Measurements from ENCODE around the gene YWHAQ. TPM values are rescaled to one million over a fixed set of nuclear protein-coding genes. Genes with fewer than 3 reads are reported as not detected.

Gene YWHAQ
- total RNA-seq, 2 experiments from 2014 or later, result 341 to 368 TPM

- no peaks in the 10 kb centered on the region for H3K36me3 Mint-ChIP-seq (ENCODE audit: low read depth)
- intact Hi-C loops (cut with micrococcal nuclease), result no loop called here
- ChIA-PET POLR2A (interaction anchor here (2.1 kb wide), 1 partner anchor 35 kb away, joined by 5 read pairs; no protein-coding TSS in a partner anchor), CTCF (no interaction called here)
- no peak overlapping the region for H3K4me3 Mint-ChIP-seq
- TF ChIP-seq CTCF (IDR thresholded peaks at IDR 0.05), result no peak
- no peak for DNase-seq
- H3K27me3 Mint-ChIP-seq, result no peaks in the 10 kb centered on the region
- H3K4me1 Mint-ChIP-seq (ENCODE audit: low read depth), result peaks cover 13% of the 10 kb centered on the region
- no peak overlapping the region for H3K27ac Mint-ChIP-seq
- H3K9me3 Mint-ChIP-seq, result no peaks in the 10 kb centered on the region
- peak; percentile 67 for ATAC-seq
Measured at GRCh38 chr2:9573013-9573720, 57.6 kb downstream of the YWHAQ start.

- Mint-ChIP-seq H3K4me3 (no peak overlapping the region), H3K27me3 (no peaks in the 10 kb centered on the region), H3K4me1 (ENCODE audit: low read depth) (peaks cover 13% of the 10 kb centered on the region), H3K9me3 (no peaks in the 10 kb centered on the region), H3K36me3 (ENCODE audit: low read depth) (no peaks in the 10 kb centered on the region), H3K27ac (no peak overlapping the region)
- ChIA-PET POLR2A (interaction anchor here (1.0 to 1.2 kb wide), 2 partner anchors 14 to 18 kb away, joined by 3 to 4 read pairs; partner anchors contain the start of gene ADAM17), CTCF (interaction anchor here (1.0 to 1.4 kb wide), 3 partner anchors 13 to 229 kb away, joined by 3 read pairs; no protein-coding TSS in a partner anchor)
- DNase-seq (no peak), ATAC-seq (no peak)
- intact Hi-C loops (cut with micrococcal nuclease), result no loop called here
- no peak for TF ChIP-seq CTCF (IDR thresholded peaks at IDR 0.05)
Measured at GRCh38 chr2:9570182-9571060, 60.4 kb downstream of the YWHAQ start.

GRCh38 chr2:9565436-9566153, 65.2 kb downstream of the YWHAQ start:
- Mint-ChIP-seq H3K9me3 (no peaks in the 10 kb centered on the region), H3K4me1 (ENCODE audit: low read depth) (no peaks in the 10 kb centered on the region), H3K4me3 (no peak overlapping the region), H3K36me3 (ENCODE audit: low read depth) (no peaks in the 10 kb centered on the region), H3K27ac (no peak overlapping the region), H3K27me3 (no peaks in the 10 kb centered on the region)
- ChIA-PET POLR2A (interaction anchor here (1.9 kb wide), 1 partner anchor 10 kb away, joined by 5 read pairs; the partner anchor contains the start of gene ADAM17), CTCF (interaction anchor here (1.0 kb wide), 1 partner anchor 30 kb away, joined by 3 read pairs; no protein-coding TSS in a partner anchor)
- DNase-seq (no peak), ATAC-seq (no peak)
- no peak for TF ChIP-seq CTCF (IDR thresholded peaks at IDR 0.05)
- intact Hi-C loops (cut with micrococcal nuclease), result no loop called here

GRCh38 chr2:9560628-9561027, 70.2 kb downstream of the YWHAQ start:
- no peak overlapping the region for H3K27ac Mint-ChIP-seq
- no peaks in the 10 kb centered on the region for H3K9me3 Mint-ChIP-seq
- no peaks in the 10 kb centered on the region for H3K27me3 Mint-ChIP-seq
- no peak overlapping the region for H3K4me3 Mint-ChIP-seq
- no peak for ATAC-seq
- intact Hi-C loops (cut with micrococcal nuclease), result no loop called here
- no peak for DNase-seq
- H3K36me3 Mint-ChIP-seq (ENCODE audit: low read depth), result no peaks in the 10 kb centered on the region
- CTCF ChIA-PET, result no interaction called here
- peaks cover 16% of the 10 kb centered on the region for H3K4me1 Mint-ChIP-seq (ENCODE audit: low read depth)
- no peak for TF ChIP-seq CTCF (IDR thresholded peaks at IDR 0.05)
- POLR2A ChIA-PET, result interaction anchor here (0.8 kb wide), 1 partner anchor 69 kb away, joined by 3 read pairs; no protein-coding TSS in a partner anchor

All from activated CD8-positive, alpha-beta T cell treated with anti-CD3 and anti-CD28 coated beads for 36 hours (primary cell).